GM18508 (cell line): ENCODE data around the gene SLC2A4RG.

Experiments used
- ATAC-seq: cut with Tn5 transposase; IDR thresholded peaks from one replicate; pipeline ENCODE4 v1.9.1; 2021; ENCODE audit warnings: moderate number of reproducible peaks; ENCODE audit not compliant: insufficient read depth, unreplicated experiment

Gene SLC2A4RG

DNA sequence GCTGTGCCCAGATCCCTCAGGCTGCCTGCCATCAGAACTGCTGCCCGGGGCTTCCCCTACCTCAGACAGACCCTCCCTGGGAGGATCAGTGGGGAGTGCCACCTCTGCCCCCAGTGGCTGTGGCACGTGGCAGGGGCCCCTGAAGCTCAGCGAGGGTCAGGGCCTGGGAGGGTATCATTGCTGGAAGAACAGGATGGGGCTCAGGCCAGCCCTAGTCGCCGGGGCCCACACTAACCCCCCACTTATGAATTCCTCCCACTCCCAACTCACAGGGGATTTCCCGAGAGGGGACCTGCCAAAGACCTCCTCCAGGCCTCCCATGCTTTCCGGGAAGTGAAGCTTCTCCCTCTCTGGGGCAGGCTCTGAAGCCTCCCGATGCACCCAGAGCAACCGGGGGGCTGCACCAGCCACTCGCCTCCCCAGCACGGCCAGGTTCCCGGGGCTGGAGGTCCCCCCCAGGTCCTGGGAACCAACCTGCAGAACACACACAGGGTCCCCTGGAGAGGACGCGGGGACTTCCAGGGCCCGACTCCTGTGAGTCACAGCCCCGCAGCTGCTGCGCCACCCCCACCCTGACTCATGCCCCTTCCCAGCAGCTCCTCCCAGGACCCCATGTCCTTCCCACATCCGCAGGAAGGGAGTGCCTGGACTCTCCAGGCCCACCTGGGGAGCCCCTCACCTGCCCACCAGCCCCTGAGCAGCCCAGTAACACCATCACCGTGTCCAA is 40.7 kb upstream of the SLC2A4RG start:
- no peak for ATAC-seq

DNA sequence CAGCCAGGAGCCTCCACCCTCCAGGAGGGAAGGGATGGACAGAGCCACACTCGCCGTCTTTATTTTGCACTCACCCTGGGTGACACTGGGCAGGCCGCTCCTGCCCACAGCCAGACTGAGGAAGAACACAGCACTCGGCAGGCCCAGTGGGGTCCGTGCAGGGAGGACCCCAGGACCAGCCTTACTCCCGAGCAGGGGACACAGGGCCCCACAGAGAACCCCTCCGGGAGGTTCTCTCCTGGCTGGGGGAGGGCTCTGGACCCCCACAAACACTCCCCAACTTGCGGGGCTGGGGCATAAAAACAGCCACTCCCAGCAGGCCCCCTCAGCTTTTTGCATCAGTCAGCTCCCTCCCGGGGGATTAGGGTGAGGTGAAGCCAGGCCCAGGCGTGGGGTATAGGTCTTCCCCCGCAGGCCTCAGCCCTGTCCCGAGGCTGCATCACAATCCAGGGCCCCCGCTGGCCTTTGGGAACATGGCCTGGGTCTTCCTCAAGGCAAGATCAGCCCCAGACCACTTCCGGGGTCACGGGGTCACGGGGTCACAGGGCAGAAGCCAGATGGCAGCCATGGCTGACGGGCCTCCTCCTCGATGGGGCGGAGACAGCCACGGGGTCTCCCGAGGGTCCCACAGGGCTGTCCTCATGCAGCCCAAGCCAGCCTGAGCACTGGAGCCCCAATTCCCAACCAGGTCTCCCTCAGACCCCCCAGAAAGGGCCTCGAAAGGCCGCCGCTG is 39.9 kb upstream of the SLC2A4RG start:
- no peak for ATAC-seq

DNA sequence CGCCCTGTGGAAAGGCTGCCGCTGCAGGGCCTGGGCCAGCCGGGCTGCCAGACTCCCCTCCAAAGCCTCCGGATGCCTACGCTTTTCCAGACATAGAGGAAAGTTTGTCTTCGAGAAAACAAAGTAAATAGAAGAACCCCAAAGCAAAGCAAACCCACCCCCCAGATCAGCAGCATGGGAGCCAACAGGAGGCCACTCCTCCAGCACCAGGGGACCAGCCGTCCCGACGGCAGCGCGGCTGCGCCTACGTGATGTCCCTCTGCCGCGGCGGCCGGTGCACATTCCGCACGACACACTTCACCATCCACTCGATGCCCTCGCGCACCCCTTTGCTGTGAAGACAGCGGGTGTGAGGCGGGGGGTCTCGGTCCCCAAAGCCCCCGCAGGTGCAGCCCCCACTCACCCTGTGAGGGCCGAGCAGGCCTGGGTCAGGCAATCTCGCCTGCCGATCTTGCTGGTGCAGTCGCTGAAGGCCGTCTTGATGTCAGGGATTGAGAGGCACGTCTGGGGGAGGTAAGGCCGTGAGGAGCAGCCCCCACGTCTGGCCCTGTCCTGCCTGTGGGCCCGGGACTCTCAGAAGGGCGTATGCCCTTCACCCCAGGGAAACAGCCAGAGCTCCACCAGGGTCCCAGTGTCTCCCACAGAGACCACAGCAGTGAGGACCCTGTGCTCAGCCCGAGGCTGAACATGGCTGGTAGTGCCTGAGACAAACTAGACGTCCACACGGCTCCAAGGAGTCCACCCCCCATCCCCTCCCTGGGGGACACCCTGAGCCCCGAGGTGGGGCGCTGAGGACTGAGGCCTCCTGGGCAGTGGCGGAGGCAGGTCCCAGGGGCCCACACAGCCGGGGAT is 39.2 kb upstream of the SLC2A4RG start:
- ATAC-seq, result no peak

DNA sequence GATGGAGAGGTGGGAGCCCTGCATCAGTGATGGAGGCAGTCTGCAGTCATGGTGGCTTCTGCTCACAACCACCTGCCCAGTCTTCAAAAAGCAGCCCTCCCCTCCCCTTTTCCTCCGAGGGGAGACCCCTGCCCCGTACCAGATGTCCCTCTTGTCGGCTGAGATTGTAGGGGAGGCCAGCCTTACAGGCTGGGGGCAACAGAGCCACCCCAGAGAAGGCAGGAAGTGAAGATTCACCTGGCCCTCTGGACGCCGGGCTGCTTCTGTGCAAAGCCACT is 38.6 kb upstream of the SLC2A4RG start:
- no peak for ATAC-seq

DNA sequence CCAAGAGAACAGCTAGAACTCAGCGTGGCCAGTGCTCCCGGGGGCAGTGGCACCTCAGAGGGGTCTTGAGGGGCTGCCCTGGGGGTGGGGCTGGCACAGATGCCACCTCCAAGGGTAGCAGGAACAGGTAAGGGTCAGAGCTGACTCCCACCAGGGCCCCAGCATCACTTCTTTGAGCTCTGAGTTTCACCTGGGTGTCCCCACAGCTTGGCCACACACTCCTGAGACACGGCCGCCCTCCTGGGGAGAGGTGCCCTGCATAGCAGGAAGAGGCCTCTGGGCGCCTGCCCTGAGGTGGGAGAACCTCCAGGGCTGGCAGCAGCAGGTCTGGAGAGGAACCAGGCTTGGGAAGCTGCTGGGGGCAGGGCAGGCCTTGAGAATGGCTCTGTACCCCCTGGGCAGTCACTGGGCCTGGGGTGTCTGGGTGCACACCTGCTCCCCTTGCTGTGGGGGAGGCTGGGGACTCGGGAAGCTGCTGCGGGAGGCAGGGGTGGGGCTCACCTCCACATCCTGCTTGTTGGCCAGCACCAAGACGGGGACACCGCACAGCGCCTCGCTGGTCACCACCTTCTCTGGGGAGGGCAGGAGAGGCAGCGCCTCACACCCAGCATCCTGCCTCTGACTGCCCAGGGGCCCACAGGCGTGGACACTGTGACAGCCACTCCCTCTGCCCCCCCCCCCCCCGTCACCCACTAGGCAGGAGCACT is 38.1 kb upstream of the SLC2A4RG start:
- ATAC-seq, result no peak

DNA sequence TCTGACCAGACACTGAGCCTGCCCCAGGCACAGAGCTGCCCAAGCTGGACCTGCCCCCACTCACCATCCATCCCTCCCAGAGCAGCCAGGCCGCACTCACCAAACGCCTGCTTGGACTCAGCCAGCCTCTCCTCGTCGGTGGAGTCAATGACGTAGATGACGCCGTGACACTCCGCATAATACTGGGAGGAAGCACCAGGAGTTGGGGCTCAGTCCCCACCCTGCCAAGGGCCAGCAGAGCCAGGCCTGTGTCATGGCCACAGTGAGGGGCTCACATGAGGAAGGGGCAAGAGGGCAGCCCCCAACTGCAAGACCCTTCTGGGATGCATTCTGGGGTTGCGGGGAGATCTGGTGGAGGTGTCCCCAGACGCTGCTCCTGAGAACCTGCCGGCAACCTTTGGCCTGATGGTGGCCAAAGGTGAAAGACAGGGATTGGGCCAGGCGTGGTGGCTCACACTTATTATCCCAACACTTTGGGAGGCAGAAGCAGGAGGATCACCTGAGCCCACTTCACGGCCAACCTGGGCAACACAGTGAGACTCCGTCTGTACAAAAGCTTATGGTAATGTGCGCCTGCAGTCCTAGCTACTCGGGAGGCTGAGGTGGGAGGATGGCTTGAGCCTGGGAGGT is 37.4 kb upstream of the SLC2A4RG start:
- ATAC-seq, result no peak

DNA sequence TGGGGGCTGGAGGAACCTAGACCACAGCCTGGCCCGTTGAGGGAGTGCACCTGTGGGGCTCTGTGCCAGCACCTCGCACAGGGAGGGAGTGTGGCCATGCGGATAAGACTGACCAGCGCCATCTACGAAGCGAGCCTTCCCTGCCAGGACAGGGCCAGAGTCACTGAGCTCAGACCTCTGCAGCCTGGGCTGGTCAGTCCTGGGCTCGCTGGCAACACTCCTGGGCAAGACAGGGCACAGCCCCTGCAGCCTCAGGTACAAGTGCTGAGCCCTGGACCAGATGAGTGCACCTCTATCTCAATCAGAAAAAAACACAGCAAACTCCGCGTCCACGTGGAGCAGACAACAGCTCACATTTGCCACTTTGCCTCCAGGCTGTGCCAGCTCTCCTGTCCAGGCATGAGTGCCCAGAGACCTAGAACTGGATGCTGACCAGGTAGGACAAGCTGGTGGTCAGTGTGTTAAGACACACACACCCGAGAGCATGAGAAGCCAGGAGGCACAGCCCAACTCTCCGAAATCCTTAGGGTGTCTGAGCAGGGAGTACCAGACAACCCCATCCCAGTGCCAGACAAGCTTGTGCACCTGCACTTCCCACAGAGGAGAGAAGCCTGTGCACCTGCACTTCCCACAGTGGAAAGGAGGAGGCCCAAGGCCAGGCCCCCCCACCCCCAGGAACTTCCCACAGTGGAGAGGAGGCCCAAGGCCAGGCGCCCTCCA is 36.7 kb upstream of the SLC2A4RG start:
- ATAC-seq, result no peak

DNA sequence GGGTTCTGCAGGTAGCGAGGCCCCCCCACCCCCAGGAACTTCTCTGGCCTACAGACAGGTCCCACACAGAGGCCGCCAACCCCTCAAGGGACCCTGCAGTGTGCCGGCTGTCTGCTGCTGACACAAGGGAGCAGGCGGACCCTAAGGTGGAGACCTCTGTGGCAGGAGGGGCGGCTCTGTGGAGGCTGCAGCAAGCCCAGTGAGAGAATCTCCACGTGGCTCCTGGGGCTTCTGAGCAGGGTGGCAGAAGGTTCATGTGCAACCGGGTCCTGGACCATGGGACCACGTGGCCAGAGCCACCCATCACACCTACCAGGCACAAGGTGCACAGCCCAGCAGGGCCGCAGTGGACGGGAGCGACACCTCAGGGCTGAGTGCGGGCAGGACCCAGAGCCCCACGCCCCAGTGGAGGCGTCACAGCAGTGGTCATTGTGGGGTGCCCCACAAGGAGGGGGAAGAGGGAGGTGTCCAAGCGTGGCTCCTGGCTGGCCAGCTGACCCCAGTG is 36.1 kb upstream of the SLC2A4RG start:
- no peak for ATAC-seq

DNA sequence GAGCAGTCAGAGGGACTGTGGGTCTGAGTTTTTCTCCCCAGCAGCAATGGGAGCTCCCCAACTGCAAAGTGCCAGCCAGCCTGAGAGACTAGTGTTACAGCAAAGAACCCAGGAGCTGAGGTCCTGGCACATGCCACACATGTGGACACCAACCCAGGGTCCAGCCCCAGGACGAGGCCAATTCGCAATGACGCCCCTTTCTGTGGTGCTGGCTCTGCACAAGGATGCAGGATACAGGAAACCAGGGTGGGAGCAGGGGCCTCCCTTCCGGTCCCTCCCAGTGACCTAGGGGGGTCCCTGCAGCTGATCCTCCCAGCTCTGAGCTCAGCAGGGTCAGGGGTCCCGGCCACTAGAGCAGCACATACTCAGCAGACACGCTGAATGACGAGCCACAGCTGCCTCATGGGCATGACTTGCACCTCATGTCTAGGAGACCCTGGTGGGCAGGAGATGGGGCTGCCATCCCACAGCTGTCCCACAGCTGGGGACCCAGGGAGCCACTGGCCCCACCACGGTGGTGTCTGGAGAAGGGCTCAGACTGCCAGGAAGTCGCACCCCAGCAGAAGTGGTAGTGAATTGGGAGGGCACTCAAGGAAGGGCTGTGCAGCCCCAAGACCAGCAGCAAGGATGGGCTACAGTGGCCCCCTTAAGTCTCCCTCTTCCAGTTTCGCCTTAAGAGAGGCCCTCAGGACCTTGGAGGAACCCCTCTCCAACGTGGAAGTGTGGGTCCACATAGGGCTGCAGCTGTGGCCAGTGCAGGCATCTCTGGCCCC is 35.4 kb upstream of the SLC2A4RG start:
- no peak for ATAC-seq

DNA sequence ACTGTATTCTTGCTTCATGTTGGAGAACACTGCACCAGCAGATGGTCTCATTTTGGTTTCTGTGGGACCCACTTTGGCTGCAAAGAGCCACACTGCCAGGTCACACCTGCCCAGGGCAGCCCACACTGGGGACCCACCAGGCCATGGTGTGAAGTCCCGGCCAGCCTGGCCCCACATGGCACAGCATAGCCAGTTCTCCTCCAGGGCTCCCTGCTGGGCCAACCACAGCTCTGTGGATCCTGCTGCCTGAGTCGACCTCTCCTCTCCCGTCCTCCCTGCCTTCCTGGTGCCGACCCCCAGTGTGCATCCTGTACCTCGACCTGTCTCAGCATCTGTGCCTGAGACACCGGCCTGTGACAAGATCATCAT is 34.8 kb upstream of the SLC2A4RG start:
- no peak for ATAC-seq

DNA sequence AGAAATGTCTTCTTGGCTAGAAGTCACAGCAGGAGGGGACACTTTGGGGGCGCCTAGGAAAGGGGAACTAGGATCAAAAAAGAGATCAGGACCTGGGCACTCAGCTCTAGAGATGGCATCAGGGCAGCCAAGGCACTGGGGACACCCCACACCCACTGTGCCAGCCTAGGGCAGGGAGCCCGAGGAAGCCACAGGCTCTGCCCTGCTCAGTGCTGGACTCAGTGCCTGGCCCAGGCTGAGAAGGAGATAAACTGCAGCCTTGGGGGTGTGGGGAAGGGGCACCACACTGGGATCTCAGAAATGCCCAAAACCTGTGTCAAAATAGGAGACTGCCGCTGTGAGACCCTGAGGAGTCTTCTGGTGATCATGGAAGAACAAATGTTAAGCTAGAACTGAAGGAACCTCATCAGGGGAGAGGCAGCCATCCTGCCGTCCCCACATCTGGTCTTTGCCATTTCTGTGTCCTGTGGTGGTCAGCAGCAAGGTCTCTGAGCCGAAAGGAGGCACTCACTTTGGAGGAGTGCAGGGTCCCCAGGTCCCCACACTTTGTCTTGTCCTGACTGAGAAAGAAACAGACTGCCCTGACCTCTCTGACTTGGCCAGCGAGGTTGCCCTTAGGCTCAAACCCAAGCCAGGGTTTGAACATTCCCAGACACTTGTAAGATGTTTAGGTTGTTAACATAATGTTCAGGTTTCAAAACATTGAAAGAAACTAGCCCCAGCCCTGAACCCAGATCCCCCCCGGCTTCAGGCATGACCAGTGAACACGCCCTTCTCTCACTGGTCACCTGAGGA is 34.1 kb upstream of the SLC2A4RG start:
- ATAC-seq, result no peak

DNA sequence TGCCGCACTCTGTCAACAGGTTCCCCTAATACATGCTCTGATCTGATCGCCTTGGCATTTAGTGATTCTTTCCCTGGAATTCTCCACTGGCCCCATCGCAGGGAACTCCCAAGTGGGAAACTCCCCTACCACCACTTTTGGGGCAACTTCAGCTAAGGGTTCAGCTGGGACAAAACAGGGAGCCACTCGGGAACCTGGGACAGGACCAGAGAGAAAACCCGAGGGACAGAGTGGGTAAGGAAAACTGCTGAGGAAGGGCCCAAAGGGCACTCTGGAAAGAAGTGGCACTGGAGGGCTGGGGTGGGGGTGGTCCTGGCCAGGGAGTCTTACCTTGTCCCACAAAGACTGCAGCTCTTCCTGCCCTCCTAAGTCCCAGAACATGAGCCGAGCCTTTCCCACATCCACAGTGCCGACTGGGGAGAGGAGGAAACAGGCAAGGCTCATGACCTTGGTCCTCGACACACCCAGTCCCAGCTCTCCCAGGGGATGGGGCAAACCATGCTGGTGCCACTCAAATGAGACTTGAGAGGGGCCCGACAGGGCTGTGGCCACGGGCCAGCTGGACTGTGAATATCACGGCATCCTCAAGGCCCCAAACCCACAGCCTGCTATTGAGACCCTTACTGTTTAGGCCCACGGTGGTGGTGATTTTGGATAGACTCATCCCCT is 33.4 kb upstream of the SLC2A4RG start:
- ATAC-seq, result no peak

DNA sequence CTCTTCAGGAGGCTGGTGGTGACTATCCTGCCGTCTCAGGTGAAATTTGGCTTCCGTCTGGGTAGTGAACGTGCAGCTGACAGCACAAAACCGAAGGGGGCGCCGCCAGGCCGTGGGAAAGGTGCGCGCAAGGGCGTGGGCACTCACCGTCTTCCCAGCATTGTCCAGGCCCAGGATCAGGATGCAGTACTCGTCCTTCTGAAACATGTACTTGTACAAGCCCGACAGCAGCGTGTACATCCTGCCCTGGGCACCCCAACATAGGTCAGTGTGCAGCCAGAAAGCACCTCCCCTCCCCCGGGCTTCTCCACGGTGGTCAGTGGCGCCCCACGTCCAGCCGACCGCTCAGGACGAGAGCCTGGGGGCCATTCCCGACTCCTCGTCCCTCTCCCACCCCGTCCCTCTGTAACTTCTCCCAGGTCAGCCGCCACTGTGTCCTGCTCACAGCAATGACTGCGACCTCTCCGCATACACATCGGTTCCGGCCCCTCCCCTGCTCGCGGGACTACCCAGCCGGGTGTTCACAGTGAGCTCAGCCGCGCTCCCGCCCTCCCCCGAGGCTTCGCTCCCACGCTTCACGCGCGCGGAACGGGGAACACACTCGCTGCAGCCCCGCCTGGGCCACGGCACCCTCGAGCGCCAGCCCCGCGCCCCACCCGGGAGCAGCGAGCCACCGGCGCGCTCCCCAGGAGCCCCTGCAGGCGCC is 32.6 kb upstream of the SLC2A4RG start:
- no peak for ATAC-seq

DNA sequence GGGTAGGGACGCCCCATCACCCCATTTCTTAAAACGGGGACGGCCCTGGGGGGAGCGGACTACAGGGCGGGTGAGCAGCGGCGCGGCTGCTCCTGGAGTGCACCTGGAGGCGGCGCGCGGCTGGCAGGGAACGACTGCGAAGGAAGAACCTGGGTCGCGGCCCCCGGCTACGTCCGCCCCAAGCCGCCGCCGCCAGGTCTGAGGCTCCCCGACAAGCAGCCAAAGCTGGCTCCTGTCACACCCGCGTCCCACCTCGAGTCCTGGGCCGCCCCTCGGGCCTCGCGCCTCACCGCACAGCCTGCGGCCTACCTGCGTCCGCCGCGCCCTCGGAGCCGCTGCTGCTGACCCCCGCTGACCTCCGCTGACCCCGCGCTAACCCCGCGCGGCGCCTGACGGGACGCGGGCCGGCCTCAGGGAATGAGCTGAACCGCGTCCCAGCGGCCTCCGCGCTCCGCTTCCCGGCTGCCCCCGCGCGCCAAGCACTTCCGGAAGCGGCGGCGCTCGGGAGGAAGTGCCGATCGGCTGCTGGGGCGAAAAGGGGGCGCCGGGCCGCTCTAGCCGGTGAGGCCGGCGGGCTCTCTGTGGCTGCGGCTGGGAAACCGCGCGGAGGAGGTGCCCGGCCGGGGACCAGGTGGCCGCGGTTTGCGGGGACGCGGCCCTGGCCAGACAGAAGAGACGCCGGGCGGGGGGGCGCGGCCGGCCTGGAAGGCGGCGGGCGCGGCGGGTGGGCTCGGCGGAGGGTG is 31.8 kb upstream of the SLC2A4RG start, which contains the start of the genes ARFRP1 and ZGPAT:
TSS of gene ARFRP1 (minus strand) at position 419 of the 743 bp plus-strand sequence. CDS start 885 bp downstream, outside the sequence.
TSS of gene ZGPAT (plus strand) at position 482 of the 743 bp plus-strand sequence. CDS start 542 bp downstream, outside the sequence.
- no peak for ATAC-seq

DNA sequence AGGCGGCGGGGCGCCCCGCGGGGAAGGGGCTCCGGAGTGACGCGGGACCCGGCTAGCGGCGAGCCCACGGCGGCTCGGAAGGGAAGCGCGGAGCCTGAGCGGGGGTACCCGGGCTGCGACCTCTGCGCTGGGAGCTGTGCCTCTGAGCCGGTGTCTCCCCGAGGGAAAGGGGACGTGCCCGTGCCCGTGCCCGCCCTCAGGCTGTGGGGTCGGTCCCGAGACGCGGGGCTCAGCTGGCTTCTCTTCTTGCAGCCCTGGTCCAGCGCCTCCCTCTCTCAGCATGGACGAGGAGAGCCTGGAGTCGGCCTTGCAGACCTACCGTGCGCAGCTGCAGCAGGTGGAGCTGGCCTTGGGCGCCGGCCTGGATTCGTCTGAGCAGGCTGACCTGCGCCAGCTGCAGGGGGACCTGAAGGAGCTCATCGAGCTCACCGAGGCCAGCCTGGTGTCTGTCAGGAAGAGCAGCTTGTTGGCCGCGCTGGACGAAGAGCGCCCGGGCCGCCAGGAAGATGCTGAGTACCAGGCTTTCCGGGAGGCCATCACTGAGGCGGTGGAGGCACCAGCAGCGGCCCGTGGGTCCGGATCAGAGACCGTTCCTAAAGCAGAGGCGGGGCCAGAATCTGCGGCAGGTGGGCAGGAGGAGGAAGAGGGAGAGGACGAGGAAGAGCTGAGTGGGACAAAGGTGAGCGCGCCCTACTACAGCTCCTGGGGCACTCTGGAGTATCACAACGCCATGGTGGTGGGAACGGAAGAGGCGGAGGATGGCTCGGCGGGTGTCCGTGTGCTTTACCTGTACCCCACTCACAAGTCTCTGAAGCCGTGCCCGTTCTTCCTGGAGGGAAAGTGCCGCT is 31.1 kb upstream of the SLC2A4RG start:
- no peak for ATAC-seq
